Kidney (tissue), 14 donors: ENCODE results near the gene MDFI. TPM values are rescaled to one million over a fixed set of nuclear protein-coding genes. Genes with fewer than 3 reads are reported as not detected.

Source experiments
- DNase-seq, 5 donors: peaks; one replicate each; pipeline ENCODE4 v3.0.0-alpha.2; 2013 to 2020
- FAIRE-seq: peaks from 2 replicates; lab custom pipeline; 2012; peaks lifted over from hg19 to GRCh38; lab: Jason Lieb, UNC
- H3K27ac ChIP-seq, 2 donors: one replicate each; pipeline ENCODE4 v1.7.0; 2013; ENCODE audit warnings: low read depth in 2 of 2, low read length in 2 of 2, inconsistent platforms in 1 of 2
- H3K27me3 ChIP-seq: one replicate; pipeline ENCODE4 v1.7.1; 2013; ENCODE audit warnings: low read length, inconsistent platforms; ENCODE audit not compliant: control insufficient read depth, insufficient read depth
- H3K36me3 ChIP-seq, 3 donors: one replicate each; pipeline versions ENCODE4 v1.7.0 to v1.7.1; 2013; ENCODE audit warnings: low read length in 3 of 3, control low read depth in 1 of 3, inconsistent platforms in 1 of 3; ENCODE audit not compliant: insufficient read depth in 3 of 3, control insufficient read depth in 2 of 3
- H3K4me1 ChIP-seq, 3 donors: one replicate each; pipeline versions ENCODE4 v1.7.0 to v1.7.1; 2013; ENCODE audit warnings: low read length in 3 of 3, inconsistent platforms in 1 of 3, low read depth in 1 of 3; ENCODE audit not compliant: control insufficient read depth in 2 of 3, insufficient read depth in 2 of 3
- H3K4me3 ChIP-seq, 3 donors: one replicate each; pipeline versions ENCODE4 v1.7.0 to v1.8.1; 2013; ENCODE audit warnings: low read length in 3 of 3, control low read depth in 1 of 3, inconsistent platforms in 1 of 3
- H3K9ac ChIP-seq, 3 donors: one replicate each; pipeline versions ENCODE4 v1.7.0 to v1.7.1; 2013; ENCODE audit warnings: low read length in 3 of 3, control low read depth in 1 of 3, inconsistent platforms in 1 of 3
- H3K9me3 ChIP-seq, 3 donors: one replicate each; pipeline versions ENCODE4 v1.7.0 to v1.7.1; 2013; ENCODE audit warnings: low read length in 3 of 3, control low read depth in 1 of 3, inconsistent platforms in 1 of 3; ENCODE audit not compliant: control insufficient read depth in 2 of 3, insufficient read depth in 1 of 3
- intact Hi-C: fragments of 100-400 bp; cut with DNase I; formaldehyde crosslinking; loops from one replicate; pipeline ENCODE4 v1.11.1; 2022
- polyA plus RNA-seq: library from polyadenylated mRNA; stranded (reverse); fragments of 350-450 nt; fragmentation: Illumina TruSeq; extraction: RNeasy Lipid Tissue Mini Kit (QIAGEN cat#74804); gene quantifications from one replicate; pipeline ENCODE4 v1.2.3, GENCODE V29; 2014; ENCODE audit warnings: low read depth, low replicate concordance; ENCODE audit not compliant: insufficient read depth
- total RNA-seq: library from RNA; stranded (reverse); fragmentation: NEBNext Ultra II Directional; extraction: Animal tissue kit (Norgen Biotek cat#: 25700); gene quantifications from one replicate; pipeline ENCODE4 v1.2.1, GENCODE V29; 2021
- TF ChIP-seq, protein P1 (sequence below): IDR thresholded peaks from 3 replicates; pipeline ENCODE4 v1.5.1; 2012; ENCODE audit warnings: mild to moderate bottlenecking, moderate library complexity, borderline replicate concordance; ENCODE audit not compliant: insufficient read depth; ENCODE audit errors: extremely low read depth
- donor health status: control.
- donor health status: control.
- donor health status: control.
- donor health status: control.
- donor health status: control.
- donor health status: DM: yes; HTN: yes; CAD: no.
- donor health status: Normal renal cell carcinoma (clear cell type).

MDFI gene
- total and polyA plus RNA-seq, 2 donors from 2014 or later = 2.3 to 16.9 TPM

DNA sequence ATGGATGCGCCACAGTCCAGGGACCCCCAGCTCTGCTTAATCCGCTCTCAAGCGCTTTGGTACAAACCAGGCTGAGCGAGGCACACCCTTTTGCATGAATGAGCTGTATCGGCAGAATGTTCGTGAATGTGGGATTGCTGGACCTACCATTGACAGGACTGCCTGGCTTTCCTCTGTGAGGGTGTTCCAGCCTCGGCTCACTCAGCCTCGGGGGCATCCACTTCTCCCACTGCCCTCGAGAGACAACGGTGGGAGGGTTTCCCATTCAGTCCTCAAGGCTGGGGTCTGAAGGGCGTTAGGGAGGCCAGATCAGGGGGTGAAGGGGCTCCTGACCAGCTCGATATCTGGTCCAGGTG, 17.4 kb downstream of the MDFI start:
- TF ChIP-seq, protein P1, sequence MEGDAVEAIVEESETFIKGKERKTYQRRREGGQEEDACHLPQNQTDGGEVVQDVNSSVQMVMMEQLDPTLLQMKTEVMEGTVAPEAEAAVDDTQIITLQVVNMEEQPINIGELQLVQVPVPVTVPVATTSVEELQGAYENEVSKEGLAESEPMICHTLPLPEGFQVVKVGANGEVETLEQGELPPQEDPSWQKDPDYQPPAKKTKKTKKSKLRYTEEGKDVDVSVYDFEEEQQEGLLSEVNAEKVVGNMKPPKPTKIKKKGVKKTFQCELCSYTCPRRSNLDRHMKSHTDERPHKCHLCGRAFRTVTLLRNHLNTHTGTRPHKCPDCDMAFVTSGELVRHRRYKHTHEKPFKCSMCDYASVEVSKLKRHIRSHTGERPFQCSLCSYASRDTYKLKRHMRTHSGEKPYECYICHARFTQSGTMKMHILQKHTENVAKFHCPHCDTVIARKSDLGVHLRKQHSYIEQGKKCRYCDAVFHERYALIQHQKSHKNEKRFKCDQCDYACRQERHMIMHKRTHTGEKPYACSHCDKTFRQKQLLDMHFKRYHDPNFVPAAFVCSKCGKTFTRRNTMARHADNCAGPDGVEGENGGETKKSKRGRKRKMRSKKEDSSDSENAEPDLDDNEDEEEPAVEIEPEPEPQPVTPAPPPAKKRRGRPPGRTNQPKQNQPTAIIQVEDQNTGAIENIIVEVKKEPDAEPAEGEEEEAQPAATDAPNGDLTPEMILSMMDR = no peak
- Histone ChIP-seq H3K27me3 (peaks cover 3% of the 10 kb centered on the region), H3K4me1 (no peaks in the 10 kb centered on the region), H3K9me3 (no peaks in the 10 kb centered on the region), H3K9ac (no peak overlapping the region), H3K27ac (no peak overlapping the region), H3K4me3 (no peak overlapping the region), H3K36me3 (no peaks in the 10 kb centered on the region)
- no peak for FAIRE-seq
- peak in 1 of 5 donors; percentile 22 for DNase-seq
- intact Hi-C loops = no loop called here

DNA sequence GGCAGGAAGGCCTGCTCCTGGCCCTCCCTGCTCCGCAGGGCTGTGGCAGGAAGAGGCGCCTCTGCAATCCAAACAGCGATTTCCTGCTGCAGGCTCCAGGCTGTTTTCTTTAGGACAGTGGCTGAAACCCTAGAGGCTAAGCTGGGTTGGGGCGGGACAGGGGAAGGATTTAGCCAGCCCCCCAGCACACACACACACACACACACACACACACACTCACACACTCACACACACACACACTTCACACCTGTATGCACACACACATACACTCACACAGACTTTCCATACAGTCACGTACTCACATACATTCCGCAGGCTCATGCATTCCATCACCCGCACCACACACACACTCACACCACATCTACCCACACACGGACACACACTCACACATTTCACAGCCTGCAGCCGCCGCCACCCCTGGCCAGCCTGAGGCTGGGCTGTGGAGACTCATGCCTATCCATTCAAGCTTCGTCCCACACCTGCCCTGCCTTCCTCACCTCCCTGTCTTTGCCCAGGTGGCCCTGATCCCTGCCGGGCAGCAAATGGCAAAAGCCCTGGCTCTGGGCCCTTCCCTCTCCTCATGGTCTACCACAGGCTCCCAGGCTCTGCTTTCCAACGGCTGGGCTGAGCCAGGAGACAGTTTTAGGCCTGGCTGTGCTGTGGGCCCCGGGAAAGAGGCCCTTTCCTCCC, 17.9 kb downstream of the MDFI start:
- DNase-seq (peak; percentile 36 to 79 (median 74)), FAIRE-seq (no peak)
- H3K27ac ChIP-seq = no peak overlapping the region
- no peak overlapping the region for H3K9ac ChIP-seq
- TF ChIP-seq, protein P1 = no peak
- H3K36me3 ChIP-seq = no peaks in the 10 kb centered on the region
- intact Hi-C loops = no loop called here
- H3K9me3 ChIP-seq = no peaks in the 10 kb centered on the region
- H3K4me3 ChIP-seq = no peak overlapping the region
- H3K4me1 ChIP-seq = no peaks in the 10 kb centered on the region
- peaks cover 3% of the 10 kb centered on the region for H3K27me3 ChIP-seq

DNA sequence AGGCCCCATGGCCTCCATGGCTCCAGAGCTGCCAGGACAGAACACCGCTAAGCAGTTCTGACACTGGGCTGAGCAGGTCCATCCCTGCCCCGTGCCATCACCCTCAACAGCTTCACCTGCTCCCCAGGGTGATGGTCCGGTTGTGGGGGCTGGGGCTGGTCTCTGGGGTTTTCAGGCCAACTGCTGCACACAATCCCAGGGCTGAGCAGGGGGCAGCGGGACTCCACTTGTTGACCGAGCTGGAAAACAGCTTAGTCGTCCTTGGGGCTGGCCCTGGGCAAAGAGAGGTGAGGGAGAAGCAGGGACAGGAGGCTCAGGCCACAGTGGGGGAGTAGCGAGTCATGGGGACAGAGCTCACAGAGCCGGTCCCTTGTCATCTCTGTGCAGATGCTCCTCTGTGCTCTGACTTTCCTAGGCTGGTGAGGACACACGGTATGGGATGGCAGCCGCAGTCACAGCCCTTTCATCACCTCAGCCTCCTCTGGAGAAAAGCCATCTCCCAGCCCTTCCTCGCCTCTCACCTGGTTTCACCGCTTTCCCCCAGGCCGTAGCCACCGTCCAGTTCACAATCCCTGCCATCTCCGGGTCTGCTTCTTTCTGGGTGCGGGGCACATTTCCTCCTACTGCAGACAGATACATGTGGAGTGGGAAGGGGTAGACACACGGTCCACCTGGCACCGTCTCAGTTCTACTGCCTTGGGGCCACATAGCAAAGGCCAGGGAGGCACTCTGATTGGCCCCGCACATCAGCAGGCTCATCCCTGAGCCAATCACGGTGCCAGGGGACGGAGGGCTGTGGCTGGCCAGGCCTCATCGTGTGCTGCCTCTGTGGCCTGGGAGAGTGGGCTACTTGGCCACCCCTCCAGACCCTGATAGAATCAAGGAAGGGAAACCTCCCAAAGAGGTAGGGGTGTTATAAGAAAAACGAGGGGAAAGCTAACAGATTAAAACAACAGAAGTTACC, 19.1 kb downstream of the MDFI start:
- Histone ChIP-seq H3K27me3 (peaks cover 3% of the 10 kb centered on the region), H3K4me3 (no peak overlapping the region), H3K9me3 (no peaks in the 10 kb centered on the region), H3K9ac (no peak overlapping the region), H3K36me3 (no peaks in the 10 kb centered on the region), H3K27ac (no peak overlapping the region), H3K4me1 (no peaks in the 10 kb centered on the region)
- intact Hi-C loops = no loop called here
- no peak for FAIRE-seq
- DNase-seq = peak in 2 of 5 donors; percentile 42 to 44
- TF ChIP-seq, protein P1 = no peak
